ENCODE measurements around the gene TRNP1.

The TRNP1 gene

GRCh38 chr1:26959270-26959669, 34.2 kb upstream of the TRNP1 start:
- no peak for DNase-seq (ENCODE audit: low read depth in 1 of 2, low spot score in 1 of 2)
- in situ Hi-C loops (cut with HindIII; ENCODE audit: low pct_unique_long_range_greater_than_20kb, low sequenced_read_pairs), result no loop called here
- TF ChIP-seq JUND (IDR thresholded peaks at IDR 0.05; ENCODE audit: low read depth), result no peak

GRCh38 chr1:26959722-26960624, 33.5 kb upstream of the TRNP1 start, which contains the start of gene KDF1:
KDF1 (minus strand) TSS chr1:26960468; CDS start chr1:26952380, 8,088 bp downstream.
- no peak for TF ChIP-seq JUND (IDR thresholded peaks at IDR 0.05; ENCODE audit: low read depth)
- DNase-seq (ENCODE audit: low read depth in 1 of 2, low spot score in 1 of 2), result peak; percentile 51 to 91
- in situ Hi-C loops (cut with HindIII; ENCODE audit: low pct_unique_long_range_greater_than_20kb, low sequenced_read_pairs), result no loop called here

DNA sequence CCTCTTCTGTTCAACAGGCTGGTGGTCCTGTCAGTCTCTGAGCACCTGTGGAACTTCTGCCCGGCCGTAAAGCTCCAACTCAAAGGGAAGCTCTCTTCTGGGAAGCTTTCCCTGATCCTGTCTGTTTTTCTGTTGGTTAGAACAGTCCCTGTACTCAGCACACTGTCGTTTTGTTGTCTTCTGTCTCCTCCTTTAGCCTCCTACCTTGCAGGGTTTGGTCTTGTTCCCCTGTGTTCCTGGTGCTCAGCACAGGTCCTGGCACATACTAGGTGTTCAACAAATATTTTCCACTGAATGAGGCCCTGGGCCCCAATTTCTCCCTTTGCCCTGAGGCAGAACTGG, 32.9 kb upstream of the TRNP1 start:
- TF ChIP-seq JUND (IDR thresholded peaks at IDR 0.05; ENCODE audit: low read depth), result no peak
- in situ Hi-C loops (cut with HindIII; ENCODE audit: low pct_unique_long_range_greater_than_20kb, low sequenced_read_pairs), result no loop called here
- no peak for DNase-seq (ENCODE audit: low read depth in 1 of 2, low spot score in 1 of 2)

DNA sequence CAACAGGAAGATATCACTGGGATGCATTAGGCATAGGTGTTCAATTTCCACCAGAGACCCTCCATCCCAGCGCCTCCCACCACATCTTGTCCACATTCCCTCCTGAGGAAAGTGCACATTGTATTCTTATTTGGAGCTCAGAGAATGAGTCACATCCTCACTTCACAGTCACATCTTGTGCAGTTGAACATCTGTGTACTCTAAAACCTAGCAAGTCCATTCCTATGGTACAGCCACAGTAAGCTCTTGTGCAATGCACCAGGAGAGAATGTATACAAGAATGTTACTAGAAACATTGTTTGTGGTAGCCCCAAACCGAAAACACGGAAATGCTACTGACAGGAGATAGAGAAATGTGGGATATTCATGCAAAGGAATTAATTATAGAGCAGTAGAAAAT, 31.7 kb upstream of the TRNP1 start:
- no peak for DNase-seq (ENCODE audit: low read depth in 1 of 2, low spot score in 1 of 2)
- no peak for TF ChIP-seq JUND (IDR thresholded peaks at IDR 0.05; ENCODE audit: low read depth)
- in situ Hi-C loops (cut with HindIII; ENCODE audit: low pct_unique_long_range_greater_than_20kb, low sequenced_read_pairs), result no loop called here

- no peak for DNase-seq (ENCODE audit: low read depth in 1 of 2, low spot score in 1 of 2)
- in situ Hi-C loops (cut with HindIII; ENCODE audit: low pct_unique_long_range_greater_than_20kb, low sequenced_read_pairs), result no loop called here
- TF ChIP-seq JUND (IDR thresholded peaks at IDR 0.05; ENCODE audit: low read depth), result no peak
These were observed 28.3 kb upstream of the TRNP1 start for GRCh38 chr1:26965213-26965612.

GRCh38 chr1:26965628-26966027, 27.9 kb upstream of the TRNP1 start:
- no peak for DNase-seq (ENCODE audit: low read depth in 1 of 2, low spot score in 1 of 2)
- TF ChIP-seq JUND (IDR thresholded peaks at IDR 0.05; ENCODE audit: low read depth), result no peak
- in situ Hi-C loops (cut with HindIII; ENCODE audit: low pct_unique_long_range_greater_than_20kb, low sequenced_read_pairs), result no loop called here

GRCh38 chr1:26970810-26971209, 22.7 kb upstream of the TRNP1 start:
- in situ Hi-C loops (cut with HindIII; ENCODE audit: low pct_unique_long_range_greater_than_20kb, low sequenced_read_pairs), result no loop called here
- DNase-seq (ENCODE audit: low read depth in 1 of 2, low spot score in 1 of 2), result no peak
- TF ChIP-seq JUND (IDR thresholded peaks at IDR 0.05; ENCODE audit: low read depth), result no peak

- no peak for DNase-seq (ENCODE audit: low read depth in 1 of 2, low spot score in 1 of 2)
- in situ Hi-C loops (cut with HindIII; ENCODE audit: low pct_unique_long_range_greater_than_20kb, low sequenced_read_pairs), result no loop called here
- TF ChIP-seq JUND (IDR thresholded peaks at IDR 0.05; ENCODE audit: low read depth), result no peak
These were observed 21.9 kb upstream of the TRNP1 start for GRCh38 chr1:26971590-26971989.

GRCh38 chr1:26972390-26972789, 21.1 kb upstream of the TRNP1 start:
- in situ Hi-C loops (cut with HindIII; ENCODE audit: low pct_unique_long_range_greater_than_20kb, low sequenced_read_pairs), result no loop called here
- no peak for TF ChIP-seq JUND (IDR thresholded peaks at IDR 0.05; ENCODE audit: low read depth)
- DNase-seq (ENCODE audit: low read depth in 1 of 2, low spot score in 1 of 2), result no peak

GRCh38 chr1:26972821-26973220, 20.7 kb upstream of the TRNP1 start:
- in situ Hi-C loops (cut with HindIII; ENCODE audit: low pct_unique_long_range_greater_than_20kb, low sequenced_read_pairs), result no loop called here
- no peak for DNase-seq (ENCODE audit: low read depth in 1 of 2, low spot score in 1 of 2)
- TF ChIP-seq JUND (IDR thresholded peaks at IDR 0.05; ENCODE audit: low read depth), result no peak

DNA sequence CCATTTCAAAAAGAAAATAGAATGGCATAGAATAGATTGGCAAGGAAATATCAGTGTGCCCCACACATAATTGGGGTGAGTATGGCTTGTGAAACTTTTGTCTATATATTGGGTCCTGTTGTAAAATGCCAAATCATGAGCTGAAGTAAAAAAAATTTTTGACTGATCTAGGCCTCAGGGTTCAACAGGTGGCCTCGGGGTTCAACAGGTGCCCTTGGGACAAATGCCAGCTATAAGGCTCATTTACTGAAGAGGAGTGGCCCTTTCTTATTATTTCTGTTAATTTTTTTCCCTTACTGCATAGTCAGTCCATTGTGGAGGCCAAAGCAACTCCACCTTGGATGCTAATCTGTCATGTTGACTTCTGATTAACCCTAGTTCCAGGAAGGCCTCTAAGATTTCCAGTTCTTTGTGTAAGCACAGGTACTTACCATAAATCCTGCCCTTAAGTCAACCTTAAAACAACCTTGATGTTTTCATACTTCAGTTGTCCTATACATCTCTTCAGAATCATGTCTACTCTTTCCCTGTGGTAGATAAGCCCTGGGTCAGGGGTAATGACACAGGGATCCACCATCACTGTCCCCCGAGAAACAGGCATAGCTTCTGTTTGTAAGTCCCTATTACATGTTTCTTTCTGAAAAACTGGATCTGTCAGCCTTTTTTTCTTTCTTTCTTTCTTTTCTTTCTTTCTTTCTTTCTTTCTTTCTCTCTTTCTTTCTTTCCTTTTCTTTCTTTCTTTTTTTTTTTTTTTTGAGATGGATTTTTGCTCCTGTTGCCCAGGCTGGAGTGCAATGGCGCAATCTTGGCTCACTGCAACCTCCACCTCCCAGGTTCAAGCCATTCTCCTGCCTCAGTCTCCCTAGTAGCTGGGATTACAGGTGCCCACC, 16.6 kb upstream of the TRNP1 start:
- no peak for TF ChIP-seq JUND (IDR thresholded peaks at IDR 0.05; ENCODE audit: low read depth)
- DNase-seq (ENCODE audit: low read depth in 1 of 2, low spot score in 1 of 2), result no peak
- in situ Hi-C loops (cut with HindIII; ENCODE audit: low pct_unique_long_range_greater_than_20kb, low sequenced_read_pairs), result no loop called here

GRCh38 chr1:26978901-26979300, 14.6 kb upstream of the TRNP1 start:
- no peak for TF ChIP-seq JUND (IDR thresholded peaks at IDR 0.05; ENCODE audit: low read depth)
- in situ Hi-C loops (cut with HindIII; ENCODE audit: low pct_unique_long_range_greater_than_20kb, low sequenced_read_pairs), result no loop called here
- DNase-seq (ENCODE audit: low read depth in 1 of 2, low spot score in 1 of 2), result no peak
